GM19468 (cell line): Measurements from ENCODE around the gene TRPM5.

ENCODE experiments used
- ATAC-seq: cut with Tn5 transposase; IDR thresholded peaks from one replicate; pipeline ENCODE4 v1.9.1; 2021; ENCODE audit warnings: mild to moderate bottlenecking, moderate library complexity, moderate number of reproducible peaks; ENCODE audit not compliant: unreplicated experiment; ENCODE audit errors: extremely low read depth

TRPM5 gene

DNA sequence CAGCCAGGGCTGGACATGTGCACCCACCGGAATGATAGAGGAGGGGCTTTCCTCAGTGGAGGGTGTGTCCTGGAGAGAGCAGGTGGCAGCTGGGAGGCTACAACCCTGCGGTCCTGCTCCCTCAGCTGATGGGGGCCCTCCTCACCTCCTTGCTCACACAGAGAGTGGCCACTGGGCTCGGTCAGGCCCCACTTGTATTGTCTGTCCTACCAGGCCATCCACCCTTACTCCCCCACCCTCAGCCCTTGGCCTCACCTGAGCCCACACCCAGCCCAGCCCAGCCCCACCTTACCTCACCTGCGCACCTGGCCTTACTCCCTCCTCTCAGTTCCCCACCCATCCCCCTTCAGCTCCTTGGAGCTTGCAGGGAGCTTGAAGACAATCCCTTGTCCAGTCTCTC lies 3.1 kb downstream of the TRPM5 start:
- ATAC-seq = no peak

GRCh38 chr11:2440646-2441045 lies 3.7 kb downstream of the TRPM5 start:
- no peak for ATAC-seq

- no peak for ATAC-seq
These were observed 4.5 kb downstream of the TRPM5 start for GRCh38 chr11:2439820-2440219.

GRCh38 chr11:2437516-2437915 lies 6.8 kb downstream of the TRPM5 start:
- ATAC-seq = no peak

- no peak for ATAC-seq
These were observed 7.7 kb downstream of the TRPM5 start for GRCh38 chr11:2436521-2437031.

- ATAC-seq = no peak
These were observed 8.2 kb downstream of the TRPM5 start for GRCh38 chr11:2436013-2436520.

DNA sequence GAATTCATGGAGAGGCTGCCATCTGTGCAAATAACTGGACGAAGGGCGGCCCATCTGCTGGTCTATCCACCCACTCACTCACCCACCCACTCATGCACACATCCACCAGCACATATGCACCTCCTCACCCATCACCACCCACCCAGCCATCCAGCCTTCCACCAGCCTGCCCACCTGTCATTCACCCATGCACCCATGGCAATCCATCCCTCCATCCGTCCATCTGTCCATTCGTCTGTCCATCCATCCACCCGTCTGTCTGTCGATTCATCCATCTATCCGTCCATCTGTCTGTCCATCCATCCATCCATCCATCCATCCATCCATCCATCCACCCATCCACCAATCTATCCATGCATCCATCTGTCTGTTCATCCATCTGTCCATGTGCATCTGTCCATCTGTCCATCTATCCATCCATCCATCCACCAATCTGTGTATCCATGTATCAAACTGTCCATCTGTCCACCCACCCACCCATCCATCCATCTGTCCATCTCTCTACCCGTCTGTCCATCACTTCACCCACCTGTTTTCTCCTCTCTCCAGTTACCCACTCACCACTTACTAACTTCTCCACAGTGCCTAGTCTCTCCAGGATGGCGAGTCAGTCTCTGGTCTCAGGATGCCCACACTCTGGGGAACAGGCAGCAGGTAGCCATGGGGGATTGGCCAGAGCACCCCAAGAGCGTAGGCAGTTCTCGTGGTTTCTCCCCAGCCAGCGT lies 8.9 kb downstream of the TRPM5 start:
- ATAC-seq = no peak

DNA sequence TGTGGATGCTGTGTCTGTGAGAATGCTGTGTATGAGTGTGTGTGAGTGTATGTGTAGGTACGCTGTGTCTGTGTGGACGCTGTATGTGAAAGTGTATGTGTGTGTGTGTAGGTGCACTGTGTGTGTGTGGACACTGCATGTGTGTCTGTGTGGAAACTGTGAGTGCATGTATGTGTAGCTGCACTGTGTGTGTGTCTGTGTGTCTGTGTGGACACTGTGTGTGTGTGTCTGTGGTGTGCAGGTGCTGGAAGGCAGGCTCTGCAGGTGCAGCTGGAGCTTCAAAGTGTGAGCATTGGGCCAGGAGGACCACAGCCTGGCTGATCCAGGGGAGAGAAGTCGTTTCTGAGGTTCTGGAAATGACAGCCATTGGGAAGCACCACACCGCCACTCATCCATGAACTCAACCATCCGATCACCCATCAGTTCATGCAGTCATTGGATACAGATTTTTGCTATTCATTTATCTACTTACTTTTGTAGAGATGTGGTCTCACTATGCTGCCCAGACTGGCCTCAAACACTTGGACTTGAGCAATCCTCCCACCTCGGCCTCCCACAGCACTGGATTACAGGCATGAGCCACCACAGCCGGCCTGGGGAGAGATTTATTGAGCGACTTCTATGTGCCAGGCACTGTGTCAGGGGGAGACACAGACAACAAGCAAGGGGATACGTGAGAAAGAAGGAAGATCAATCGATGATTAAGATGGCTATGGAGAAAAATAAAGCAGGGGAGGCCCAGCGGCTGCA lies 9.6 kb downstream of the TRPM5 start:
- no peak for ATAC-seq

- ATAC-seq = no peak
These were observed 10.3 kb downstream of the TRPM5 start for GRCh38 chr11:2434008-2434407.

GRCh38 chr11:2433106-2433925 lies 11.0 kb downstream of the TRPM5 start:
- no peak for ATAC-seq

- no peak for ATAC-seq
These were observed 11.7 kb downstream of the TRPM5 start for GRCh38 chr11:2432628-2433071.

GRCh38 chr11:2432171-2432621 lies 12.1 kb downstream of the TRPM5 start:
- no peak for ATAC-seq

DNA sequence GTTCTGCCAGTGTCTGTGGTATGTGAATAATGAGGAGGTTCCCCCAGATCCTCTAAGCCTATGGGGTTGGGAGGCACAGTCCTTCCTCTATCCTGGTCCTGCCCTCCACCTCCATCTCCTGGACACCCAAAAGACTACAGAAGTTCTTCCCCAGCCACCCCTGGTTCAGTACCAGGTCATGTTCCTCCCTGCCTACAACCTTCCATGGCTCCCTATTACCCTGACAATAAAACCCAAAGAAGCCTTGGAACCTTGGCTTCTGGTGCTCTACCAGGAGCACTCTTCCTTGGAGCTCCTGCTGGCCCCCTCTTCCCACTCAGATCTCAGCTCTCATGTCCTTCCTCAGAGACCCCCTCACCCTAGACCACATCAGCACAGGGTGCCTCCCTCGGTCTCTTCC lies 12.9 kb downstream of the TRPM5 start:
- ATAC-seq = no peak

DNA sequence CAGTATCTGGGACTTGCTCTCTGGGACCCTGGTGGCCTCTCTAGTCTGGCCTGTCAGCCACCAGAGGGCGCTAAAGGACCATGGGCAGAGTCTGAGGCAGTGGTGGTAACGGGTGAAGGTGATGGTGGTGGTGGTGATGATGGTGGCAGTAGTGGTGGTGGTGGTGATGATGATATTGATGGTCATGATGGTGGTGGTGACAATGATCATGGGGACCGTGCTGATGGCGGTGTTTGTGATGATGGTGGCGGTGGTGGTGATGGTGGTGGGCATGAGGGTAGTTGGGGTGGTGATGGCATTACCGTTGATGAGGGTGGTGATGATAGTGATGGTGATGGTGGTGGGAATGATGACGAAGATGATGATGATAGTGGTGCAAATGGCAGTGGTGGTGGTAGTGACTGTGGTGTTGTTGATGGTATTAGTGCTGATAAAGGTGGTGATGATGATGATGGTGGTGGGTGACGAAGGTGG lies 16.0 kb downstream of the TRPM5 start:
- no peak for ATAC-seq

GRCh38 chr11:2427721-2428321 lies 16.5 kb downstream of the TRPM5 start:
- no peak for ATAC-seq

DNA sequence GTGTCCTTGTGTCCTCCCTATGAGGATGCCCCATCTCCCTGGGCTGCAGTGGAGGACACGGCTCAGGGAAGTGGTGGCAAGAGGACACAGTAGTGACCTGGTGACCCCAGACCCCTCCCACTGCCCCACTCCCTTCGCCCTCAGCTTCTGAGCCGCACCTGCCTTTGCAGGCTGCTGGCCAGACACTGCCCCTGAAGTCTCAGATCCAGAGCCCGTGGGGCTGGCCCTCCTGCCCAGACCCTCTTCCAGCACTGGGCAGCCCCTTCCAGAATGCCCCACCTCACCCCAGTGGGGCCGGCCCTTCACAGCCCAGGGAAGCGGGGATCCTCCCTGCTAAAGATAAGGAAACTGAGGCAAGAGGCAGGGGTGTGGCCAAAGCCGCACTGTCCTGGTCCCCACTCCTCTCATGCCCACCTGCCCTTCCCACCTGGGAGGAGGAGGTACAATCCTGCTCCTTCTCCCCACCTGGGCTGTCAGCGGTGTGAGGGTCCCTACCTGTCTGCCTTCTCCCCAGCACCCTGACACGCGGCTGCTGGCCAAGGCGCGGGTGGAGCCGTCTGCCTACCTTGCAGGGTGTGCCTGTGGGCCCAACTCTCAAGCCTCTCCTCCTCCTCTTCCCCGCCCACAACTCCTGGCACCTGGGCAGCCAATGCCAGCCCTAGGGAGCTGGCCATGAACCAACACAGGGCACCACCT lies 17.3 kb downstream of the TRPM5 start:
- ATAC-seq = no peak

DNA sequence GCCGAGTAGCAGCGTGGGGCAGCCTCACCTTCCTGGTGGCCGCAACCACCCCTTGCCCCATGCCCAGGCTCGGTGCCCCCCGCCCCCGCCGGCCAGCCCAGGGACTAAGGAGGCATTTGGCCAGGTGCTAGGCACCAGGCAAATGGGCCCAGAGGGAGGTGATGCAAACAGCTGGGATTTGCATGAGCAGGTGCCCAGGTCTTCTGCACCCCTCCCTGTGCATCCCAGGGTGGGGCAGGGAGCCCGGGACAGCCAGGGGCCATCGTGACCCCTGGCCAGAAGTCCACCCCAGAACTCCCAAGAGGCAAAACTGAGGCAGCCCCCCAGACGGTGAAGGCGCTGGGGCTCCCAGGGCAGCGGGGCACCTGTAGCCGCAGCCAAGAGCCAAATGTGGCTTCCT lies 18.1 kb downstream of the TRPM5 start:
- no peak for ATAC-seq

- ATAC-seq = no peak
These were observed 18.8 kb downstream of the TRPM5 start for GRCh38 chr11:2425506-2425905.

DNA sequence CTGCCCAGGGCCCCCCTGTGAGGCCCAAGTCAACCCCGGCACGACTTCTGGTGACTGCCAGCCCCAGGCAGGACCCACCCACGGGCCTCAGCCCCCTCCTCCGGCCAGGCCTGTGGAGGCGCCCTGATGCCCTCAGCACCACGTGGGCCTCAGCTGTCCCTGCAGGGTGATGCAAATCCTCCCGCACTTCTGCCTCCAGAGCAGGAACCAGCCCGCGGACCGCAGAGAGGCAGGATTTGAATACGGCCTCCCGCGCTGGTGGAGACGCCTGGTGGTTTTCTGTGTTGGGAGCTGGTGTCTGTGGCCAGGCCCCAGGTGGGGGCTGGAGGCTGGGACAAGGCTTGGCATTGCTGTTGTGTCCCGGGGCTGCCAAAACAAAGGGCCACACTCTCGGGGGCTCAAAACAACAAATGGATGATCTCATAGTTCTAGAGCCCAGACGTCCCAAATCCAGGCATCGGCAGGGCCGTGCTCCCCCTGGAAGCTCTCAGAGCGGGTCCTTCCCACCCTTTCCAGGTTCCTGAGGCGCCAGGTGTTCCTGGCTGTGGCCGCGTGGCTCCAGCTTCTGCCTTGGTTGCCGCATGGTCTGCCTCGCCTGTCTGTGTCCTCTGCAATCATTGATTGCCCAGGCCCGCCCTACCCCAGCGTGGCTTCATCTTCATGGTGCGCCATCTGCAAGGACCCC lies 19.4 kb downstream of the TRPM5 start:
- no peak for ATAC-seq
